ENCODE measurements around the gene GALNT17.

DNA sequence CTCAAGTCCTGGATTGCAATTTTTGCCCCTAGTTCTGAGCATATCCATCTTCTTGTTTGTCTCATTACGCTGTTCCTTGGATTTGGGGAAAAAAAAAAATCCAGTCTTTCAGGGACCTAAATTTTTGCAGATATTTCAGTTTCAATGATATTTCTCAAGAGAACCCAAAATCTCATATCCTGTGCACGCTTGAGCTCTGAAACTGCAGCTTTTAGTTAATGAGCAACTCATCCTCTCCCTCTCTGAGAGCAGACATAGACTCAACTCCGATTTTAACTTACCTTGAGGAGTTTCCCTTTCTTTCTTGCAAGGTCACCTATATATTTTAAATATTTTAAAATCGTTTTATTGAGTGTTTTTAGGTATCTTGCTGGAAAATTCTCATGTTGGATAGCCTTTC lies 200.3 kb downstream of the GALNT17 start:
- TF ChIP-seq GATA3 (IDR thresholded peaks at IDR 0.05; ENCODE audit: low read depth, low read length) (no peak), GATA2 (IDR thresholded peaks at IDR 0.05; ENCODE audit: low read depth, low read length) (no peak)

All from SH-SY5Y (cell line).